Stimulated activated CD8-positive, alpha-beta memory T cell treated with anti-CD3 and anti-CD28 coated beads, Interleukin-15, amount 100 ng/mL, for 48 hours (primary cell): ENCODE measurements around the gene DLG2.
"Not testable (repeated sequence)": the region's sequence is repeated elsewhere in the genome, so short reads cannot be mapped to it uniquely, and the experiment has no call there.

Experiments used
- DNase-seq, 2 donors: peaks; one replicate each; pipeline ENCODE4 v3.0.0-alpha.2; 2020; ENCODE audit warnings: low read depth in 2 of 2

Gene DLG2

GRCh38 chr11:85115798-85116197, 511.3 kb downstream of the DLG2 start:
- no peak for DNase-seq

GRCh38 chr11:85114786-85115185, 512.4 kb downstream of the DLG2 start:
- no peak for DNase-seq

- not testable (repeated sequence) for DNase-seq
These were observed 516.9 kb downstream of the DLG2 start for GRCh38 chr11:85110246-85110645.

- DNase-seq: no peak
These were observed 518.0 kb downstream of the DLG2 start for GRCh38 chr11:85109141-85109540.

- no peak for DNase-seq
These were observed 521.3 kb downstream of the DLG2 start for GRCh38 chr11:85105868-85106267.

- no peak for DNase-seq
These were observed 527.6 kb downstream of the DLG2 start for GRCh38 chr11:85099522-85099921.

- DNase-seq: no peak
These were observed 528.1 kb downstream of the DLG2 start for GRCh38 chr11:85098996-85099395.

GRCh38 chr11:85096939-85097338, 530.2 kb downstream of the DLG2 start:
- DNase-seq: no peak

- DNase-seq: no peak
These were observed 531.9 kb downstream of the DLG2 start for GRCh38 chr11:85095239-85095638.

- DNase-seq: no peak
These were observed 532.3 kb downstream of the DLG2 start for GRCh38 chr11:85094795-85095194.

- no peak for DNase-seq
These were observed 537.5 kb downstream of the DLG2 start for GRCh38 chr11:85089654-85090053.

GRCh38 chr11:85088286-85088685, 538.9 kb downstream of the DLG2 start:
- DNase-seq: no peak

GRCh38 chr11:85086504-85087284, 540.5 kb downstream of the DLG2 start:
- DNase-seq: no peak

GRCh38 chr11:85076535-85077330, 550.4 kb downstream of the DLG2 start:
- DNase-seq: no peak

- DNase-seq: no peak
These were observed 564.5 kb downstream of the DLG2 start for GRCh38 chr11:85062659-85063058.

- DNase-seq: no peak
These were observed 574.5 kb downstream of the DLG2 start for GRCh38 chr11:85052636-85053035.

- DNase-seq: no peak
These were observed 578.3 kb downstream of the DLG2 start for GRCh38 chr11:85048801-85049200.

GRCh38 chr11:85045716-85046115, 581.4 kb downstream of the DLG2 start:
- DNase-seq: no peak

- no peak for DNase-seq
These were observed 582.2 kb downstream of the DLG2 start for GRCh38 chr11:85044911-85045310.

GRCh38 chr11:85042361-85042760, 584.8 kb downstream of the DLG2 start:
- no peak for DNase-seq

GRCh38 chr11:85040166-85040565, 587.0 kb downstream of the DLG2 start:
- DNase-seq: no peak

- DNase-seq: no peak
These were observed 597.2 kb downstream of the DLG2 start for GRCh38 chr11:85029964-85030363.
